Measurements from ENCODE around the gene SMAD6. TPM values are rescaled to one million over a fixed set of nuclear protein-coding genes. Genes with fewer than 3 reads are reported as not detected.

Gene SMAD6
- total and polyA plus RNA-seq, 7 experiments from 2014 or later: 0.27 to 0.76 (median 0.40) TPM; not detected in 2

DNA sequence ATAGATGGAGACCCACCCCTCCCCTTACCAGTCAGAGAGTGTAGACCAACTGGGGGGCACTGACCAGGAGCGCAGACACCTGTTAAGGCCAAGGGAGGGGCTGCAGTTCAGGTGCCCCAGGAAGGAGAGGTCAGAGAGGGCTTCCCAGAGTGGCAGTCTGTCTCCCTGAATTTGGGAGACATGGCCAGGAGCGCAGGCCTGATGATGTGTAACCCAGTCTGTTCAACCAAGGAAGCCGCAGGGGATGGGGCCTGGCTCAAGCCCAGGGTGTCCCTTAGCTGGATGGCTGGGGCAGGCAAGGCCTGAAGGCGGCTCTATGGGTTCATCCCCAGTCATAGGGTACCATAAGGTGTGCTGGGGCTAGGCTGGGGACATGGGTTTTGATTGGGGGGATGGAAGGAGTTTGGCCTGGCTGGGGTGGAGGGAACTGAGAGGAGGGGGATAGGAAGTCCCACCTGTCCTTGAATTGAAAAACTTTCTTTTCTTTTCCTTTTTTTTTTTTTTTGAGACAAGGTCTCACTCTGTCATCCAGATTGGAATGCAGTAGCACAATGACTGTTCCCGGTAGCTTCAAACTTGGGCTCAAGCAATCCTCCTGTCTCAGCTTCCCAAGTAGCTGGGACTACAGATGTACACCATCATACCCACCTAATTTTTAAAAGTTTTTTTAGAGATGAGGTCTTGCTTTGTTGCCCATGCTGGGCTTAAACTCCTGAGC is 75.7 kb downstream of the SMAD6 start:
- Histone ChIP-seq H3K27me3 (ENCODE audit: control insufficient read depth in 2 of 2, insufficient read depth in 2 of 2, low read length in 2 of 2) (peaks cover 0 to 4% of the 10 kb centered on the region in 2 donors), H3K9me3 (ENCODE audit: control insufficient read depth in 2 of 3, low read length in 3 of 3) (no peaks in the 10 kb centered on the region), H3K4me3 (ENCODE audit: low read length) (no peak overlapping the region), H3K27ac (ENCODE audit: low read depth, low read length) (no peak overlapping the region), H3K36me3 (ENCODE audit: control insufficient read depth in 2 of 3, insufficient read depth in 3 of 3, low read length in 3 of 3) (no peaks in the 10 kb centered on the region), H3K4me1 (ENCODE audit: control insufficient read depth in 2 of 2, insufficient read depth in 2 of 2, low read length in 2 of 2) (no peaks in the 10 kb centered on the region)
- ATAC-seq: no peak
- no peak for DNase-seq
- Mint-ChIP-seq H3K27ac (no peak overlapping the region), H3K4me1 (no peaks in the 10 kb centered on the region), H3K27me3 (peaks cover 0 to 4% (median 4%) of the 10 kb centered on the region in 5 donors), H3K9me3 (no peaks in the 10 kb centered on the region), H3K4me3 (no peak overlapping the region), H3K36me3 (no peaks in the 10 kb centered on the region)
- CTCF ChIA-PET: no interaction called here
- POLR2A ChIA-PET: interaction anchor here (0.5 to 0.7 kb wide), 2 partner anchors 135 to 146 kb away, joined by 3 to 4 read pairs; no protein-coding TSS in a partner anchor
- intact Hi-C loops (cut with micrococcal nuclease): no loop called here

DNA sequence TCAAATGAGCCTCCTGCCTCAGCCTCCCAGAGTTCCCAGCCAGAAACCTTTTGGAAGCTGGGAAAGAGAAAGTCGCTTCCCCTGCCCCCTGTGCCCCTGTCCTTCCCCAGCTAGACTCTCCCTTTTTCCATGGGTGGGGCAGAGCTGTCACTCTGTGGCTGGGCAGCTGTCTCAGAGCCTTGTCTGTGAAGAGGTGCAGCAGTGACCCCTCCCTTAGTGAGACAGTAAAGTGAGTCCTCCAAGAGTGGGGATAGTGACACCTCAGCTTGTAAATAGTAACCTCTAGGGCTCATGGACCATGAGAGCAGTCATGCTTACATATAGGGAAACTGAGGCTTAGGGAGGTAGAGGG is 76.3 kb downstream of the SMAD6 start:
- POLR2A ChIA-PET: interaction anchor here (0.5 to 0.7 kb wide), 2 partner anchors 135 to 146 kb away, joined by 3 to 4 read pairs; no protein-coding TSS in a partner anchor
- intact Hi-C loops (cut with micrococcal nuclease): no loop called here

DNA sequence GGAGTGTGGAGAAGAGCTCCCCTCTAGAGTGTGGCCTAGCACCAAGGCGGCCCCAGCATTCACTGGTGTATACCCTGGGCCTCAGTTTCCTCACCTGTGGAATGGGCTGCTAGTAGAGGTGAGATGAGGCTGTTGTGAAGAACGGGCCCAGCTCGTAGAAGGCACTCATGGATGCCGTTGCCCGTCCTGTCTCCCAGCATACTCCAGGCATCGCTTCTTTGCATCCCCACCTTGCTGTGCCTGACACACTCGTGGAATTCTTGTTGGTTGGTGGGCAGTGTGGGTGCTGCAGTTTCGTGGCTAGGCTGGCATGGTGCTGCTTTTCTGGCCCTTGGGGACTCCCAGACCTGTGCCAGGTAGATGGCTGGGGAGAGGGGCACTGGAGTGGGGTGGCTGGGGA is 76.7 kb downstream of the SMAD6 start:
- intact Hi-C loops (cut with micrococcal nuclease): no loop called here
- no peak overlapping the region for H3K27ac ChIP-seq (ENCODE audit: low read depth, low read length)
- no peaks in the 10 kb centered on the region for H3K9me3 Mint-ChIP-seq
- no peaks in the 10 kb centered on the region for H3K4me1 ChIP-seq (ENCODE audit: control insufficient read depth in 2 of 2, insufficient read depth in 2 of 2, low read length in 2 of 2)
- H3K27me3 Mint-ChIP-seq: peaks cover 0 to 5% (median 4%) of the 10 kb centered on the region in 5 donors
- no peak overlapping the region for H3K4me3 ChIP-seq (ENCODE audit: low read length)
- no peaks in the 10 kb centered on the region for H3K4me1 Mint-ChIP-seq
- ChIA-PET POLR2A (no interaction called here), CTCF (interaction anchor here (0.6 kb wide), 1 partner anchor 1256 kb away, joined by 3 read pairs; no protein-coding TSS in a partner anchor)
- no peaks in the 10 kb centered on the region for H3K36me3 ChIP-seq (ENCODE audit: control insufficient read depth in 2 of 3, insufficient read depth in 3 of 3, low read length in 3 of 3)
- H3K36me3 Mint-ChIP-seq: no peaks in the 10 kb centered on the region
- DNase-seq (no peak), ATAC-seq (no peak)
- peaks cover 0 to 4% of the 10 kb centered on the region in 2 donors for H3K27me3 ChIP-seq (ENCODE audit: control insufficient read depth in 2 of 2, insufficient read depth in 2 of 2, low read length in 2 of 2)
- H3K9me3 ChIP-seq (ENCODE audit: control insufficient read depth in 2 of 3, low read length in 3 of 3): no peaks in the 10 kb centered on the region
- no peak overlapping the region for H3K4me3 Mint-ChIP-seq
- H3K27ac Mint-ChIP-seq: no peak overlapping the region

More for the DNA sequence above, 76.3 kb downstream of the SMAD6 start:
- H3K9me3 Mint-ChIP-seq: no peaks in the 10 kb centered on the region
- H3K27ac Mint-ChIP-seq: peak overlapping the region in 1 of 9 donors; percentile 25
- no peaks in the 10 kb centered on the region for H3K9me3 ChIP-seq (ENCODE audit: control insufficient read depth in 2 of 3, low read length in 3 of 3)
- DNase-seq (no peak), ATAC-seq (no peak)
- H3K36me3 Mint-ChIP-seq: no peaks in the 10 kb centered on the region
- no peak overlapping the region for H3K4me3 ChIP-seq (ENCODE audit: low read length)
- H3K27me3 Mint-ChIP-seq: peaks cover 0 to 5% (median 4%) of the 10 kb centered on the region in 5 donors
- no peak overlapping the region for H3K4me3 Mint-ChIP-seq
- H3K4me1 ChIP-seq (ENCODE audit: control insufficient read depth in 2 of 2, insufficient read depth in 2 of 2, low read length in 2 of 2): no peaks in the 10 kb centered on the region
- CTCF ChIA-PET: interaction anchor here (0.6 kb wide), 1 partner anchor 1256 kb away, joined by 3 read pairs; no protein-coding TSS in a partner anchor
- H3K36me3 ChIP-seq (ENCODE audit: control insufficient read depth in 2 of 3, insufficient read depth in 3 of 3, low read length in 3 of 3): no peaks in the 10 kb centered on the region
- no peak overlapping the region for H3K27ac ChIP-seq (ENCODE audit: low read depth, low read length)
- H3K4me1 Mint-ChIP-seq: no peaks in the 10 kb centered on the region
- H3K27me3 ChIP-seq (ENCODE audit: control insufficient read depth in 2 of 2, insufficient read depth in 2 of 2, low read length in 2 of 2): peaks cover 0 to 4% of the 10 kb centered on the region in 2 donors

DNA sequence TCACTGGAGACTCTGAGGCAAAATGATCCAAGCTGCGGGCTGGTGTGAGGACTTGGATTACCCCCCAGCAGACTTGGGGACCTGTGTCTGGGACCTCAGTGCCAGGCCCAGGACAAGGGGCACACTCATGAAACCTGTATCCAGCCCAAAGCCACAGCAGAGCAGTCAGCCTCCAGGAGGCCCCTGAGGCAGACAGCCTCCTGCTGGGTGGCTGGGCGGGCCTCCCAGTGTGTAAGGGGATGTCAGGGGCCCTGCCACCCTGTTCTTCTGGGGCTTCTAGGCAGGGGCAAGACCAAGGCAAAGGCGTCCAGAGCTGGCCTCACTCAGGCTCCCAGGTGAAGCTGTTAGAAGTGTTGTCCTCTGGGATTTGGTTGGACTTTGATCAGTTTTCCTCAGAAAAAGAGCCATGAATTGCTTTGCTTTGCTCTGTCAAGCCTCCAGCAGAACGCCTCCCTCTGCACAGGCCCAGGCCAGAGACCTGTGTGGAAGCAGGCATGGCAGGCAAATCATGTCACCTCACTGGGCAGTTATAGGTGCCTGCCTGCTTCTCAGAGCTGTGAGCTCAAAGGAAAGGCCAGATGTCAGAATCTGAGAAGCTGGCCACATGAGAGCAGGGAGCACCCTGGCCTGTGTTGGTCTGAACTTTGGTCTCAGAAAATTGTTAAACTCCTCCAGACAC is 77.4 kb downstream of the SMAD6 start:
- H3K36me3 Mint-ChIP-seq: no peaks in the 10 kb centered on the region
- ChIA-PET CTCF (no interaction called here), POLR2A (no interaction called here)
- Histone ChIP-seq H3K27me3 (ENCODE audit: control insufficient read depth in 2 of 2, insufficient read depth in 2 of 2, low read length in 2 of 2) (peaks cover 0 to 4% of the 10 kb centered on the region in 2 donors), H3K4me1 (ENCODE audit: control insufficient read depth in 2 of 2, insufficient read depth in 2 of 2, low read length in 2 of 2) (no peaks in the 10 kb centered on the region), H3K36me3 (ENCODE audit: control insufficient read depth in 2 of 3, insufficient read depth in 3 of 3, low read length in 3 of 3) (no peaks in the 10 kb centered on the region), H3K27ac (ENCODE audit: low read depth, low read length) (no peak overlapping the region), H3K4me3 (ENCODE audit: low read length) (no peak overlapping the region), H3K9me3 (ENCODE audit: control insufficient read depth in 2 of 3, low read length in 3 of 3) (no peaks in the 10 kb centered on the region)
- H3K27me3 Mint-ChIP-seq: peaks cover 0 to 5% (median 4%) of the 10 kb centered on the region in 5 donors
- ATAC-seq (no peak), DNase-seq (no peak)
- intact Hi-C loops (cut with micrococcal nuclease): no loop called here
- H3K4me1 Mint-ChIP-seq: no peaks in the 10 kb centered on the region
- H3K4me3 Mint-ChIP-seq: no peak overlapping the region
- no peaks in the 10 kb centered on the region for H3K9me3 Mint-ChIP-seq
- H3K27ac Mint-ChIP-seq: no peak overlapping the region

DNA sequence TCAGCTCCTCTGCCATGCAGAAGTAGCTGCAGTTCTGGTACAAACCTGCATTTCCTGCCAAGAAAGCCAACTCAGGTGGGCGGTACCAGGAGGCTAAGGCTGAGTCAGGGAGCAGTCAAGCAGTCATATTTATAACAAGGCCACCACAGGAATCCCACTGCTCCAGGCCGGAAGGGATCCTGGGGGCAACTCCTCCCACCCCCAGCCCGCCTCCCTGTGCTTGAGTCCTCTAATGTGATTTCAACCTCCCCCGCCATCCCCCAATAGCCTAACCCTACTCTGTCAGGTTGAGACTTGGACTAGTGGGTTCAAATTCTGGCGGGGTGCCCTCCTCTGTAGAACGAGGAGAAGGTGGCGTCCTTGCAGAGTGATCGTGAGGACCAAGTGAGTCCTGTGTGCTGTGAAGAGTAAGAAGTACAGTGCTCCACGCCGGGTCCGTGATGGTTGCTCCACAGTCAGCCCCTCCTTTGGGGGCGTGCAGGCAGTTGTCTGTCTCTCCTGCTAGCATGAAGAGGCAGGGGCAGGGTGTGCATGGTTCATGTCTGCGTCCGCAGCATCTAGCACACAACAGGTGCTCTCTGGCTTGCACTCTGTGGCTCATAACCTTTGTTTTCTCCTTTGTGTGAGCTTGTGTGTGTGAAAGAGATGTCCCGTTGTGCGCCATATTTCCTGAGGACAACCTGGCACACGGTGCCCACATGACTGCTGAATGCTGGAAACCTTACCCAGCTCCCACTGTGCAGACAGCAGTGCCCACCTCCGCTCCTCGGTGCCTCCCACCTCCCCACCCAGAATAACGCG is 78.3 kb downstream of the SMAD6 start:
- Histone ChIP-seq H3K27ac (ENCODE audit: low read depth, low read length) (no peak overlapping the region), H3K4me3 (ENCODE audit: low read length) (no peak overlapping the region), H3K36me3 (ENCODE audit: control insufficient read depth in 2 of 3, insufficient read depth in 3 of 3, low read length in 3 of 3) (no peaks in the 10 kb centered on the region), H3K27me3 (ENCODE audit: control insufficient read depth in 2 of 2, insufficient read depth in 2 of 2, low read length in 2 of 2) (peaks cover 0 to 4% of the 10 kb centered on the region in 2 donors), H3K9me3 (ENCODE audit: control insufficient read depth in 2 of 3, low read length in 3 of 3) (no peaks in the 10 kb centered on the region), H3K4me1 (ENCODE audit: control insufficient read depth in 2 of 2, insufficient read depth in 2 of 2, low read length in 2 of 2) (no peaks in the 10 kb centered on the region)
- DNase-seq (no peak), ATAC-seq (no peak)
- H3K4me1 Mint-ChIP-seq: no peaks in the 10 kb centered on the region
- ChIA-PET POLR2A (no interaction called here), CTCF (no interaction called here)
- no peak overlapping the region for H3K4me3 Mint-ChIP-seq
- H3K36me3 Mint-ChIP-seq: no peaks in the 10 kb centered on the region
- intact Hi-C loops (cut with micrococcal nuclease): no loop called here
- H3K27ac Mint-ChIP-seq: no peak overlapping the region
- no peaks in the 10 kb centered on the region for H3K9me3 Mint-ChIP-seq
- H3K27me3 Mint-ChIP-seq: peaks cover 0 to 5% (median under 1%) of the 10 kb centered on the region in 5 donors

DNA sequence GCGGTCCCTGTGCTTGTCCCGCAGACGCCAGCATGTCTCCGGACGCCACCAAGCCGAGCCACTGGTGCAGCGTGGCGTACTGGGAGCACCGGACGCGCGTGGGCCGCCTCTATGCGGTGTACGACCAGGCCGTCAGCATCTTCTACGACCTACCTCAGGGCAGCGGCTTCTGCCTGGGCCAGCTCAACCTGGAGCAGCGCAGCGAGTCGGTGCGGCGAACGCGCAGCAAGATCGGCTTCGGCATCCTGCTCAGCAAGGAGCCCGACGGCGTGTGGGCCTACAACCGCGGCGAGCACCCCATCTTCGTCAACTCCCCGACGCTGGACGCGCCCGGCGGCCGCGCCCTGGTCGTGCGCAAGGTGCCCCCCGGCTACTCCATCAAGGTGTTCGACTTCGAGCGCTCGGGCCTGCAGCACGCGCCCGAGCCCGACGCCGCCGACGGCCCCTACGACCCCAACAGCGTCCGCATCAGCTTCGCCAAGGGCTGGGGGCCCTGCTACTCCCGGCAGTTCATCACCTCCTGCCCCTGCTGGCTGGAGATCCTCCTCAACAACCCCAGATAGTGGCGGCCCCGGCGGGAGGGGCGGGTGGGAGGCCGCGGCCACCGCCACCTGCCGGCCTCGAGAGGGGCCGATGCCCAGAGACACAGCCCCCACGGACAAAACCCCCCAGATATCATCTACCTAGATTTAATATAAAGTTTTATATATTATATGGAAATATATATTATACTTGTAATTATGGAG is 79.1 kb downstream of the SMAD6 start:
- no peaks in the 10 kb centered on the region for H3K9me3 Mint-ChIP-seq
- H3K36me3 Mint-ChIP-seq: no peaks in the 10 kb centered on the region
- DNase-seq (no peak), ATAC-seq (no peak)
- H3K4me3 ChIP-seq (ENCODE audit: low read length): no peak overlapping the region
- H3K27ac ChIP-seq (ENCODE audit: low read depth, low read length): no peak overlapping the region
- peaks cover 0 to under 1% of the 10 kb centered on the region in 2 donors for H3K27me3 ChIP-seq (ENCODE audit: control insufficient read depth in 2 of 2, insufficient read depth in 2 of 2, low read length in 2 of 2)
- CTCF ChIA-PET: no interaction called here
- no peaks in the 10 kb centered on the region for H3K4me1 Mint-ChIP-seq
- no peaks in the 10 kb centered on the region for H3K36me3 ChIP-seq (ENCODE audit: control insufficient read depth in 2 of 3, insufficient read depth in 3 of 3, low read length in 3 of 3)
- no peaks in the 10 kb centered on the region for H3K9me3 ChIP-seq (ENCODE audit: control insufficient read depth in 2 of 3, low read length in 3 of 3)
- POLR2A ChIA-PET: no interaction called here
- no peak overlapping the region for H3K27ac Mint-ChIP-seq
- intact Hi-C loops (cut with micrococcal nuclease): no loop called here
- no peak overlapping the region for H3K4me3 Mint-ChIP-seq
- no peaks in the 10 kb centered on the region for H3K4me1 ChIP-seq (ENCODE audit: control insufficient read depth in 2 of 2, insufficient read depth in 2 of 2, low read length in 2 of 2)
- H3K27me3 Mint-ChIP-seq: peaks cover 0 to 5% (median 0%) of the 10 kb centered on the region in 5 donors
